Measurements from ENCODE around the gene DSCAML1. TPM values are rescaled to one million over a fixed set of nuclear protein-coding genes. Genes with fewer than 3 reads are reported as not detected.

DSCAML1 gene
- total RNA-seq, 1 donor from 2014 or later: 1.3 TPM

GRCh38 chr11:117395476-117395875 lies 401.5 kb downstream of the DSCAML1 start:
- H3K36me3 ChIP-seq: peaks cover 65% of the 10 kb centered on the region
- ATAC-seq: no peak
- H3K4me1 ChIP-seq: no peaks in the 10 kb centered on the region
- no peak overlapping the region for H3K27ac ChIP-seq
- H3K4me3 ChIP-seq: no peak overlapping the region
- TF ChIP-seq CTCF (IDR thresholded peaks at IDR 0.05): no peak
- H3K9me3 ChIP-seq: peaks cover 5% of the 10 kb centered on the region
- H3K27me3 ChIP-seq: no peaks in the 10 kb centered on the region
- intact Hi-C loops (cut with DNase I): no loop called here
- DNase-seq: no peak

GRCh38 chr11:117394221-117394925 lies 402.6 kb downstream of the DSCAML1 start:
- no peaks in the 10 kb centered on the region for H3K4me1 ChIP-seq
- intact Hi-C loops (cut with DNase I): no loop called here
- no peak overlapping the region for H3K27ac ChIP-seq
- peaks cover 66% of the 10 kb centered on the region for H3K36me3 ChIP-seq
- H3K9me3 ChIP-seq: peaks cover 5% of the 10 kb centered on the region
- H3K4me3 ChIP-seq: no peak overlapping the region
- TF ChIP-seq CTCF (IDR thresholded peaks at IDR 0.05): no peak
- ATAC-seq (no peak), DNase-seq (peak; percentile 51)
- H3K27me3 ChIP-seq: no peaks in the 10 kb centered on the region

GRCh38 chr11:117392979-117393378 lies 404.0 kb downstream of the DSCAML1 start:
- no peak for ATAC-seq
- Histone ChIP-seq H3K4me3 (no peak overlapping the region), H3K27me3 (no peaks in the 10 kb centered on the region), H3K27ac (no peak overlapping the region), H3K36me3 (peaks cover 61% of the 10 kb centered on the region), H3K4me1 (no peaks in the 10 kb centered on the region), H3K9me3 (no peaks in the 10 kb centered on the region)
- DNase-seq: no peak
- no peak for TF ChIP-seq CTCF (IDR thresholded peaks at IDR 0.05)
- intact Hi-C loops (cut with DNase I): no loop called here

GRCh38 chr11:117392001-117392690 lies 404.9 kb downstream of the DSCAML1 start:
- ATAC-seq (no peak), DNase-seq (no peak)
- intact Hi-C loops (cut with DNase I): no loop called here
- Histone ChIP-seq H3K4me1 (no peaks in the 10 kb centered on the region), H3K27ac (no peak overlapping the region), H3K9me3 (no peaks in the 10 kb centered on the region), H3K27me3 (no peaks in the 10 kb centered on the region), H3K36me3 (peaks cover 64% of the 10 kb centered on the region), H3K4me3 (no peak overlapping the region)
- no peak for TF ChIP-seq CTCF (IDR thresholded peaks at IDR 0.05)

- DNase-seq (no peak), ATAC-seq (no peak)
- Histone ChIP-seq H3K27me3 (no peaks in the 10 kb centered on the region), H3K4me3 (no peak overlapping the region), H3K36me3 (peaks cover 62% of the 10 kb centered on the region), H3K9me3 (no peaks in the 10 kb centered on the region), H3K4me1 (no peaks in the 10 kb centered on the region), H3K27ac (no peak overlapping the region)
- intact Hi-C loops (cut with DNase I): no loop called here
- no peak for TF ChIP-seq CTCF (IDR thresholded peaks at IDR 0.05)
These were observed 405.8 kb downstream of the DSCAML1 start for GRCh38 chr11:117391181-117391580.
